HG03378 (cell line): ENCODE results near the gene MED12.
A peak's percentile ranks its signal among the peaks of the same experiment; 100 is the strongest.
"Not testable (repeated sequence)": the region's sequence is repeated elsewhere in the genome, so short reads cannot be mapped to it uniquely, and the experiment has no call there.

Experiments used
- ATAC-seq: cut with Tn5 transposase; IDR thresholded peaks from one replicate; pipeline ENCODE4 v1.9.1; 2021; ENCODE audit warnings: mild to moderate bottlenecking, moderate library complexity; ENCODE audit not compliant: unreplicated experiment

Gene MED12

DNA sequence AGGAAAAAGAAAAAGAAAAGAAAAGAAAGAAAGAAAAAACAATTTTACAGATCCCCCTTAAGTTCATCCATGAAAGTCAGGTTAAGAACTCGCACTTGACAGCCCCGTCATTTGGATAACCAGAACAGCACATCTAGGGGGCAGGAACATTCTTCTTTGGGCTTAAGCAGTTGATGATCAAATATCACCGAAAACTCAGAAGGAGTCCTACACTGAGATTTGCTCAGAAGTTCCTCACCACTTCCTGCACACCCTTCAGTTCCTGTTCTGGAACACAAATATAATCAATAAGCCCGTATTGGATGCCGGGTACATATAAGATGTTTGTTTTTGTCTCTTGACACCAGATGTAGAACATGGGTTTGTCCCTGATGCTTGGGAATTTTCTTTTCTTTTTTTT is 40.9 kb downstream of the MED12 start:
- no peak for ATAC-seq

GRCh38 chrX:71160475-71160874 is 42.1 kb downstream of the MED12 start:
- no peak for ATAC-seq

GRCh38 chrX:71162981-71163380 is 44.6 kb downstream of the MED12 start:
- no peak for ATAC-seq

DNA sequence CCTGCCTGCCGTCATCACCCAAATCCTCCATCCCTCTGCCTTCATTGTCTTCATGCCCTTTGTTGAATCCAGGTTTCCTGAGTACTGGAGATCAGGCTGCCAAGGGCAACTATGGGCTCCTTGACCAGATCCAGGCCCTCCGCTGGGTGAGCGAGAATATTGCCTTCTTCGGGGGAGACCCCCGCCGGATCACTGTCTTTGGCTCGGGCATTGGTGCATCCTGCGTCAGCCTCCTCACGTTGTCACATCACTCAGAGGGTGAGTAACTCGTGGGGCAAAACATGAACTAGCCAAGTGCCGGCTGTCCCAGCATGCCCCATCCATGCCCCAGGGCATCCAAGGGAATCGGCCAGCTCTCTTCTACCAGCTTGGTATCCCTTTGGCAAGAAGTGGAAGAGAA is 45.7 kb downstream of the MED12 start:
- ATAC-seq = no peak

DNA sequence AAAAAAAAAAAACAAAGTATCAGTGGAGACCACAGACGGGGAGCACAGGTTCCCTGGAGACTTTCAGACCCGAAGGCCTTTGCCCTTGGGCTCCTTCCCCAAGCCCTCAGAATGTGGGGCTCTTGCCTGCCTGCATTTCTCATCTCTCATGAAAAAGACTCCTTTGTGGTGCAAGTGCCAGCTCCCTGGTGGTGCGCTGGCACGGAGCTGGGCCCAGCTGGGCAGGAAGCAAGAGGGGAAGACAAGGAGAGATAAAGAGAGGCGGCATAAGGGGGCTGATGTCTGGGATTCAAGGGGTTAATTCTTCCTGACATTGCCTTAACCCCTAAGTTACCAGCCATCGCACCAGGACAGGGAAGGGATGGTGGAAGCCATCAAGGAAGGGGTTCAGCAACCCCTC is 48.1 kb downstream of the MED12 start:
- ATAC-seq = no peak

GRCh38 chrX:71167031-71167781 is 48.8 kb downstream of the MED12 start:
- no peak for ATAC-seq

GRCh38 chrX:71168134-71168533 is 49.7 kb downstream of the MED12 start:
- ATAC-seq = no peak

- ATAC-seq = no peak
Observed at GRCh38 chrX:71169586-71169985, 51.2 kb downstream of the MED12 start.

DNA sequence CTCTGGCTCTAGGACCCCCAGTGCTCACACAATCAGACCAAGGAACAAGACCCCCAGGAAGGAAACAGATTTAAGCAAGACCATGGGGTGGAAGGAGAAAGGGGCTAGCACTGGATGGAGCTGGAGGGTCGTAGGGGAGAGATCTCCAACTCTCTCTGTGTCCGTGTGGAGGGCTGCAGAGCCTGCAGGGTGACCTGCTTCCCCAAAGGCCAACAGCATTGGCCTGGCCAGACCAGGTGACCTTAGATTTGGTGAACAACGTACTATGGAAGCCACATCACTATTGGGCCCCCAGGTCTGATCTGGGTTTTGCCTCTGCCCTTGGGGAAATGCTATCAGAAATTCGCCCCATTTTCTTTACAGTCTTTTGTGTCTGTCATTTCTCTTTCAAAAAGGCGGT is 52.3 kb downstream of the MED12 start:
- no peak for ATAC-seq

- ATAC-seq = no peak
Observed at GRCh38 chrX:71171110-71171801, 52.9 kb downstream of the MED12 start.

GRCh38 chrX:71173440-71173839 is 55.0 kb downstream of the MED12 start:
- ATAC-seq = no peak

DNA sequence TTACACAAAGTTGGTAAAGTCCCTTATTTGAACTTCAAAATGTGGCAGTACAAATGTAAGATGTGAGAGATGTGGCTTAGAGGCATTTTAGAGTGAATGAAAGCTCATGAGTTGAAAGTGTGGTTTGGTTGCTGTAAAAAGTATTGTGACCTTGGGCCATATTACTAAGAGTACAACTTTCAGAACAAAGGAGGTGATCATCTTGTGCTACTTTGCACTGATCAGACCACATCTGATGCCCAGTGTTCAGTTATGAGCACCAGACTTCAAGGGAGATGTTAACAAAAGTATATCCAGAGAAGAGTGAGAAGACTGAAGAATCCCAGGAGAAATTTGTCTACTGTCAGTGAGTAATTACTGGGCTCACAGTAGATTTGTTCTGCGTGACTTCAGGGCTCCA is 56.4 kb downstream of the MED12 start:
- no peak for ATAC-seq

DNA sequence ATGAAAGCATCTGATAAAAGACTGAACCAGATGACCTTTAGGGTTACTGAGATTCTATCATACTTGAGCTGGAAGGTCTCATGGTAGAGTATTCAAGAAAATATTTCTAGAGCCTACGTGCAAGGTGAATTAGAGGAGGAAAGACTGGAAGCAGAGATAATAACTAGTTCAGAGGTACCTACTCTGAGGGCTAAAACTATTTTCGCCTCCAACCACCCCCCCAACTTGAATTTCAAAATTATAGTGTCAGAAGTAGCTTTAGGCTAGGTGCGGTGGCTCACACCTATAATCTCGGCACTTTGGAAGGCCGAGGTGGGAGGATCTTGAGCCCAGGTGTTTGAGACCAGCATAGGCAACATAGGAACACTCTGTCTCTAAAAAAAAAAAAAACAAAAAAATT is 57.1 kb downstream of the MED12 start:
- no peak for ATAC-seq

DNA sequence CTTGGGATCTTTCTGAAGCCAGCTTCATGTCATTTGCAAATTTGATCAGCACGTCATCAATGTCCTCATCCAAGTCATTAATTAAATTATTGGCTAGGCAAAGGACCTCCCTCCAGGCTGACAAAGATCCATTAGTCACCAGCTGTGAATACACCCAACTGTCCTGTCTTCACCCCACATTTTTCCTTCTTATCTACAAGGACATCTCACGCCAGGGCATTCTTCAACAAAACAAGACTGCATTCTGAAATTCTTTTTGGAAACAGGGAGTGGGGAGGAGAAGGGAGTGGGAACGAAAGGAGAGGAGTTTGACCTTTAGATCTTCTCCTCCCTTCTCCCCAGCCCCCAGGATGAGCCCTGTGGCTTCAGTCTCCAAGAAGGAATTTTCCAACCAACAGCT is 58.9 kb downstream of the MED12 start:
- ATAC-seq = no peak

- ATAC-seq = no peak
Observed at GRCh38 chrX:71178908-71179307, 60.5 kb downstream of the MED12 start.

DNA sequence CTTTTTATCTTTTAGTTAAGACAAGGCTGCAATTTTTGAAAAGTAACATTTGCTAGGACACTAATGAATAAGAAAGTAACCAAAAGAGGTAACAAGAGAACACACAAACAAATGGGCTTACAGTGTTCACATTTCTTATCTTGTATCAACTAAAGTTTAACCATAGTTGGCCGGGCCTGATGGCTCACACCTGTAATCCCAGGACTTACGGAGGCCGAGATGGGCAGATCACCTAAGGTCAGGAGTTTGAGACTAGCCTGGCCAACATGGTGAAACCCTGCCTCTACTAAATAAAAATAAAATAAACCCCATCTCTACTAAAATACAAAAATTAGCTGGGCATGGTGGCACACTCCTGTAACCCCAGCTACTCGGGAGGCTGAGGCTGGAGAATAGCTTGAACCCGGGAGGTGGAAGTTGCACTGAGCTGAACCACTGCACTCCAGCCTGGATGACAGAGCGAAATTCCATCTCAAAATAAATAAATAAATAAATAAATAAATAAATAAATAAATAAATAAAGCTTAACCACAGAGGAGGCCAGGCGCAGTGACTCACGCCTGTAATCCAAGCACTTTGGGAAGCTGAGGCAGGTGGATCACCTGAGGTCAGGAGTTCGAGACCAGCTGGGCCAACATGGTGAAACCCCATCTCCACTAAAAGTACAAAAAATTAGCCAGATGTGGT is 62.3 kb downstream of the MED12 start:
- ATAC-seq = not testable (repeated sequence)

DNA sequence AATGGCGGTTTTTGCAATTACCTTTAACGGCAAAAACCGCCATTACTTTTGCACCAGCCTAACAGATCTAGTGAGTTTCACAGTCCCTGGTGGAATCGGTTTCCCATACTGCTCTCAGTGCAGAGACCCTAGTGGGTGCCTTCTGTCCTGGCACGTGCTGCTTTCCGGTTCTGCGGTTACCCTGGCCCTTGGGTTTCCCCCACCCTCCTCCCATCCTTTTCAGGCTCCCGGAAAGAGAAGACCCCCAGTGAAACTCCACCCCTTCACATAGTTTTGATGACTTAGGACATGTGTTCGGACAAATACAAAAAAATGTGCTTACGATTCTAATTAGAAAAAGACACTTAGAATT is 63.1 kb downstream of the MED12 start:
- ATAC-seq = no peak

DNA sequence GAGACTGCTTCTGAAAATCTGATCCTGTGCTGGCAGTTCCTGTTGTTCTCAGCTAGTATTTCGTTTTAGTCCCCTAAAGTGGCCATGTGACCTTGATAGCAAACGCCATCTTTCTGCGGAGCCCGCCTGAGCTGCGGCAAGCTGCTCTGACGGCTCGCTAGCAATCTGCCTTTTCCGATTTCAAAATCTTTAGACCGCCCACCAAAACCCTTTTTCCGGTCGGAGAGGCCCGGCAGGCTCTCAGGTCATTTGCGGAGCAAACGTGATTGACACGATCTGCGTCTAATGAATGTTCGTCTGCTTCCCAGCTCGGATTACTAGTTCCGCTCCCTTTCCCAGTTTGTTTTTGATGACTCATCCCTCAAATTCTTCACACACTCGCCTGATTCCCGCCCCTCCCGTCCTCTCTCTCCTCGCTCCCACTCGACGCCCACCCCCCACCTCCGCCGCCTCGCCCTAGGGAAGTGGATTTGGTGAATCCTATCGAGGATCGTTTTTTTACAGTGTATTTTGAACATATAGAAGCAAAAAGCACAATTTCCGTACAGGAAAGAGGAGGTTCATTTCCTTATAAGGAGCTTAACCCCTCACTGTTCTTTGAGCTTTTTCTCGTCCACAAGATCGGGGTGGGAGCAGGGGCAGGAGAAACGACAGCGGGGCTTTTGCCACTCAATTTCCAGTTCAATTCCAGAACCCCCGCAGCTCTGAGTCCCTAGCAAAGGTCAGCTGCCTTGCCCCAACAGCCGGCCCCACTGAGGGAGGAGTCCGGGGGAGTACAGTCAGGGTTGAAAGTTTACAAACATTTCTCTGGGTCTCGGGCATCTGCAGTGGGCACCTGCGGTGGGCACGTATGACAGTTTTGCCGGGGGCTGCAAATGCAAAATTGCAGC is 63.8 kb downstream of the MED12 start:
- ATAC-seq = peak; percentile 82

- ATAC-seq = no peak
Observed at GRCh38 chrX:71182871-71183270, 64.5 kb downstream of the MED12 start.

- ATAC-seq = no peak
Observed at GRCh38 chrX:71183341-71183740, 64.9 kb downstream of the MED12 start.

DNA sequence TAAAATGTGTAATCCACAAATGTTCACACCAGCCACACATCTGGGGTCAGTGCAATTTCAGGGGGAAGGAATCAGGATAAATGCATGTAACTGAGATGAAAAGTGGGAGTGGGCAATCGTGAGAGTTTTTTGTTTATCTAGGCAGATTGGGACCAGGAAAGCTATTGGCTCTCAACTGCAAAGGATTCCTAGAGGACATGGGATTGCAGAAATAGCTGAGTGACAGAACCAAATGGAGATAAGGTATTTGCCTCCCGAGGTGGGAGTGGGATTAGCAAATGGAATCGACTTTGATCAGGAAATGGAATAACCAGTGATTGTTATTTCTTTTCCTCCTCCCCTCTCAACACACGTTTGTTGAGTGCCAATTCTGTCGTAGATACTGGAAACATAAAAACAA is 65.7 kb downstream of the MED12 start:
- ATAC-seq = no peak
